CD14-positive monocyte (primary cell): ENCODE data around the gene RPGRIP1. TPM values are rescaled to one million over a fixed set of nuclear protein-coding genes. Genes with fewer than 3 reads are reported as not detected.
"Not testable (repeated sequence)": the region's sequence is repeated elsewhere in the genome, so short reads cannot be mapped to it uniquely, and the experiment has no call there.

Experiments
- DNase-seq, 3 donors: peaks; one replicate each; pipeline ENCODE4 v3.0.0-alpha.2; 2011 to 2022
- H2AFZ ChIP-seq: 2 replicates; pipeline ENCODE4 v1.6.0; 2012; ENCODE audit warnings: mild to moderate bottlenecking, low read depth, low read length, inconsistent platforms; ENCODE audit not compliant: insufficient read depth, poor library complexity, severe bottlenecking
- H3K27ac ChIP-seq, 2 donors: 1 replicate in 1 of 2; 2 replicates in 1 of 2; pipeline ENCODE4 v1.5.1; 2012 to 2013; ENCODE audit warnings: low read length in 2 of 2, control low read depth in 1 of 2, inconsistent platforms in 1 of 2, low read depth in 1 of 2, mild to moderate bottlenecking in 1 of 2
- H3K27me3 ChIP-seq, 2 donors: one replicate each; pipeline versions ENCODE4 v1.6.0 to v1.6.1; 2011 to 2013; ENCODE audit warnings: low read length in 2 of 2; ENCODE audit not compliant: control insufficient read depth in 2 of 2, insufficient read depth in 2 of 2
- H3K36me3 ChIP-seq, 2 donors: replicated peaks in 1 of 2; 1 replicate in 1 of 2; 2 replicates in 1 of 2; pipeline versions ENCODE4 v1.5.1 to v1.6.1; 2012 to 2013; ENCODE audit warnings: low read length in 2 of 2, control low read depth in 1 of 2, inconsistent platforms in 1 of 2, mild to moderate bottlenecking in 1 of 2; ENCODE audit not compliant: insufficient read depth in 2 of 2, control insufficient read depth in 1 of 2
- H3K4me1 ChIP-seq, 2 donors: 1 replicate in 1 of 2; 2 replicates in 1 of 2; pipeline versions ENCODE4 v1.5.1 to v1.6.1; 2012 to 2013; ENCODE audit warnings: low read length in 2 of 2, control low read depth in 1 of 2, inconsistent platforms in 1 of 2, mild to moderate bottlenecking in 1 of 2, moderate library complexity in 1 of 2; ENCODE audit not compliant: insufficient read depth in 2 of 2, control insufficient read depth in 1 of 2
- H3K4me2 ChIP-seq: replicated peaks from 2 replicates; pipeline ENCODE3; 2012; ENCODE audit warnings: low read length, moderate library complexity, mild to moderate bottlenecking; ENCODE audit not compliant: poor library complexity, severe bottlenecking; ENCODE audit errors: extremely low read depth
- H3K4me3 ChIP-seq, 3 experiments: fragments of 200-600 bp in 1 of 3; sonication (generic) in 1 of 3; replicated peaks in 1 of 3; 1 replicate in 2 of 3; 2 replicates in 1 of 3; pipeline ENCODE4 v1.5.1; 2011 to 2013; ENCODE audit warnings: low read length in 3 of 3, mild to moderate bottlenecking in 3 of 3, control low read depth in 2 of 3, low read depth in 2 of 3, inconsistent platforms in 1 of 3, moderate library complexity in 1 of 3
- H3K79me2 ChIP-seq: 2 replicates; pipeline ENCODE4 v1.6.0; 2012; ENCODE audit warnings: mild to moderate bottlenecking, control low read depth, inconsistent platforms, low read length, moderate library complexity; ENCODE audit not compliant: insufficient read depth
- H3K9ac ChIP-seq: 2 replicates; pipeline ENCODE4 v1.6.0; 2017; ENCODE audit warnings: low read length, mild to moderate bottlenecking; ENCODE audit not compliant: insufficient read depth, poor library complexity, severe bottlenecking
- H3K9me3 ChIP-seq, 2 donors: replicated peaks in 1 of 2; 1 replicate in 1 of 2; 2 replicates in 1 of 2; pipeline versions ENCODE4 v1.5.1 to v1.6.1; 2012 to 2013; ENCODE audit warnings: low read length in 2 of 2, control low read depth in 1 of 2; ENCODE audit not compliant: control insufficient read depth in 1 of 2, insufficient read depth in 1 of 2
- H4K20me1 ChIP-seq: 2 replicates; pipeline ENCODE4 v1.6.0; 2012; ENCODE audit warnings: mild to moderate bottlenecking, low read length, control low read depth, moderate library complexity; ENCODE audit not compliant: insufficient read depth
- H3K27ac Mint-ChIP-seq, 7 donors: one replicate each; pipeline ENCODE4 v1.8.0; 2020; ENCODE audit warnings: mild to moderate bottlenecking in 7 of 7, mixed read lengths in 7 of 7, moderate library complexity in 6 of 7, inconsistent platforms in 2 of 7
- H3K27me3 Mint-ChIP-seq, 3 donors: one replicate each; pipeline ENCODE4 v1.8.0; 2021 to 2022; ENCODE audit warnings: low read depth in 3 of 3, mild to moderate bottlenecking in 3 of 3, mixed read lengths in 3 of 3, moderate library complexity in 3 of 3, inconsistent platforms in 1 of 3
- H3K36me3 Mint-ChIP-seq, 2 donors: one replicate each; pipeline ENCODE4 v1.8.0; 2020; ENCODE audit warnings: mixed read lengths in 2 of 2, inconsistent platforms in 1 of 2, mild to moderate bottlenecking in 1 of 2
- H3K4me1 Mint-ChIP-seq: one replicate; pipeline ENCODE4 v1.8.0; 2020; ENCODE audit warnings: mild to moderate bottlenecking, mixed read lengths
- H3K4me3 Mint-ChIP-seq, 2 donors: one replicate each; pipeline ENCODE4 v1.8.0; 2020; ENCODE audit warnings: mild to moderate bottlenecking in 2 of 2, mixed read lengths in 2 of 2, moderate library complexity in 1 of 2
- H3K9me3 Mint-ChIP-seq, 7 donors: one replicate each; pipeline ENCODE4 v1.8.0; 2020 to 2022; ENCODE audit warnings: mixed read lengths in 7 of 7, mild to moderate bottlenecking in 6 of 7, moderate library complexity in 6 of 7, inconsistent platforms in 2 of 7
- CTCF ChIP-seq: fragments of 200-600 bp; IDR thresholded peaks from one replicate; pipeline ENCODE4 v1.8.0; 2022; ENCODE audit warnings: antibody characterized with exemption, mild to moderate bottlenecking
- WGBS: methylation state at CpG from one replicate; pipeline ENCODE4 v1.1.5; 2013; ENCODE audit warnings: missing lambda C conversion rate; ENCODE audit not compliant: insufficient coverage; 5-methylcytosine and 5-hydroxymethylcytosine counted together
- intact Hi-C, 2 donors: fragments of 100-400 bp; cut with micrococcal nuclease; formaldehyde crosslinking; loops; one replicate each; pipeline versions ENCODE4 v1.15.0 to v1.15.1; 2023
- polyA plus RNA-seq, 3 donors: library from polyadenylated mRNA; depleted of rRNA in 1 of 3; unstranded in 2 of 3; stranded (reverse) in 1 of 3; fragments of 300-500 nt in 2 of 3; fragments of >200 nt in 1 of 3; fragmentation: Illumina TruSeq in 2 of 3; gene quantifications; 1 replicate in 2 of 3; 2 replicates in 1 of 3; pipeline ENCODE4 v1.2.3, GENCODE V29; 2012 to 2021

The RPGRIP1 gene
- polyA plus RNA-seq, 3 donors: 4.7 to 10.4 (median 7.4) TPM

- WGBS: 100% methylated on average over 1 of the region's 2 CpGs
- H3K4me3 Mint-ChIP-seq, H3K4me1 ChIP-seq, H3K79me2 ChIP-seq, H2AFZ ChIP-seq, H3K36me3 Mint-ChIP-seq, H3K27ac ChIP-seq, H3K4me2 ChIP-seq, intact Hi-C loops, H3K36me3 ChIP-seq, DNase-seq, H3K27me3 ChIP-seq, H3K4me3 ChIP-seq, H4K20me1 ChIP-seq, H3K27me3 Mint-ChIP-seq, H3K9me3 ChIP-seq, H3K27ac Mint-ChIP-seq, H3K4me1 Mint-ChIP-seq, H3K9me3 Mint-ChIP-seq, H3K9ac ChIP-seq: not testable (repeated sequence)
Measured at GRCh38 chr14:21286516-21286915, 6.6 kb downstream of the RPGRIP1 start.

GRCh38 chr14:21287168-21287567 lies 7.3 kb downstream of the RPGRIP1 start:
- H3K36me3 Mint-ChIP-seq: no peaks in the 10 kb centered on the region
- intact Hi-C loops: no loop called here
- H3K9me3 Mint-ChIP-seq: no peaks in the 10 kb centered on the region
- no peak for DNase-seq
- no peak overlapping the region for H3K27ac ChIP-seq
- H3K27me3 Mint-ChIP-seq: peaks cover 2 to 8% (median 2%) of the 10 kb centered on the region in 3 donors
- TF ChIP-seq CTCF: no peak
- H3K27me3 ChIP-seq: no peaks in the 10 kb centered on the region
- H4K20me1 ChIP-seq: no peaks in the 10 kb centered on the region
- WGBS: 89% methylated on average over 3 of the region's 6 CpGs
- no peaks in the 10 kb centered on the region for H3K36me3 ChIP-seq
- H3K4me3 Mint-ChIP-seq: no peak overlapping the region
- H3K4me2 ChIP-seq: no peak overlapping the region
- no peak overlapping the region for H2AFZ ChIP-seq
- H3K79me2 ChIP-seq: no peaks in the 10 kb centered on the region
- peaks cover 1% of the 10 kb centered on the region for H3K4me1 Mint-ChIP-seq
- no peaks in the 10 kb centered on the region for H3K9me3 ChIP-seq
- no peak overlapping the region for H3K4me3 ChIP-seq
- no peaks in the 10 kb centered on the region for H3K4me1 ChIP-seq
- no peak overlapping the region for H3K9ac ChIP-seq
- H3K27ac Mint-ChIP-seq: no peak overlapping the region

GRCh38 chr14:21294026-21294425 lies 14.1 kb downstream of the RPGRIP1 start:
- H3K79me2 ChIP-seq, H4K20me1 ChIP-seq, H3K9me3 Mint-ChIP-seq, H3K27me3 Mint-ChIP-seq, intact Hi-C loops, DNase-seq, H3K9me3 ChIP-seq, H3K27ac ChIP-seq, H3K36me3 ChIP-seq, H3K4me3 ChIP-seq, H3K27me3 ChIP-seq, H3K9ac ChIP-seq, H2AFZ ChIP-seq, H3K36me3 Mint-ChIP-seq, H3K4me3 Mint-ChIP-seq, H3K27ac Mint-ChIP-seq, H3K4me2 ChIP-seq, H3K4me1 Mint-ChIP-seq, H3K4me1 ChIP-seq: not testable (repeated sequence)
- WGBS: no CpG with 5 or more reads among the region's 8 CpGs
